GM19239 (cell line): Measurements from ENCODE around the gene VEPH1.

Source experiments
- DNase-seq: peaks from one replicate; pipeline ENCODE4 v3.0.0; 2011; ENCODE audit warnings: low spot score; ENCODE audit not compliant: insufficient read length
- FAIRE-seq: peaks from 2 replicates; lab custom pipeline; 2011; peaks lifted over from hg19 to GRCh38; lab: Jason Lieb, UNC

Gene VEPH1

DNA sequence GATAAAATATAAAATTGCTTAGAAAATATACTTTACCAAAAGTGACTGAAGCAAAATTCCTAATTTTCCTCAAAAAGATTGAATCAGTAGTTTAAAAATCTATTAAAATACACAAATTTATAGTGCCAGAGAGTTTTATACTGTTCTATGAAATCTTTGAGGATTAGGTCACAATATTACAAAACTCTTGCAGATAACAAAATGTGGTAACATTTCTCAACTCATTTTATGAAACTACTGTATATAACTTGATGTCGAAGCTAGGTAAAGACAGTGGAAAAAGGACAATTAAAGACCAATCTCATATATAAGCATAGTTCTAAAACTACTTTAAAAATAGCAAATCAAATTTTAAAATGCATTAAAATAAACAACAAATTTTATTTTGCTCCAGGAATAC lies 15.9 kb downstream of the VEPH1 start:
- no peak for DNase-seq
- FAIRE-seq = no peak

DNA sequence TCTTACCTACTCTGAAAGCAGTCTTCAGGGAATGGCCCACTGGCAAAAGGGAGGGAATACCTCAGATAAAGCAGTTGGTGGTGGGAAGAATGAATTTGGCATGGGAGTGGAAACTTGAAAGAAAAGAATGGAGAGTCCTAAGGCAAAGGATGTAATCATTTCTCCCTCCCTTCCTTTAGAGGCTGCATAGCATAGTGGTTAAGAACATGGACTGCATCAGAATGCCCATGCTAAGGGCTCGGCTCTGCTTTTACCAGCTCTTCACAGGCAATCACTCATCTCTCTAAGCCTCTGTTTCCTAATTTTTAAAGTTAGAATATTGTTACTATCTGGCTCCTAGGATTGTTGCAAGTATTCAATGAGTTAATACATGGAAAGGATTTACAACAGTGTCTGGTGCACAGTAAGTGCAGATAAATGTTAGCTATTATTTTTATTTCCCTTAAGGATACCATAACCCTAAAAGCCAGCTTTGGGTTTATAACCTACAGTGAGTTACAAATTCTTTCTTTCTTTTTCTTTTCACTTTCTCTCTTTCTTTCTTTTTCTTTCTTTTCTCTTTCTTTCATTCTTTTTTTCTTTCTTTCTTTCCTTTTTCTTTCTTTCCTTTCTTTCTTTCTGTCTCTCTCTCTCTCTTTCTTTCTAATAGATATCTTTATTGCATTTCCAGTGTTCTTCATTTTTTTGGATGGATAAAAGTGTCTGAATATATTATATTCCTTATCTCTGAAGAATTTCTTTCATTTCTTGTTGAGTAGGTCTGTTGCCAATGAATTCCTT lies 23.6 kb downstream of the VEPH1 start:
- FAIRE-seq (no peak), DNase-seq (no peak)

DNA sequence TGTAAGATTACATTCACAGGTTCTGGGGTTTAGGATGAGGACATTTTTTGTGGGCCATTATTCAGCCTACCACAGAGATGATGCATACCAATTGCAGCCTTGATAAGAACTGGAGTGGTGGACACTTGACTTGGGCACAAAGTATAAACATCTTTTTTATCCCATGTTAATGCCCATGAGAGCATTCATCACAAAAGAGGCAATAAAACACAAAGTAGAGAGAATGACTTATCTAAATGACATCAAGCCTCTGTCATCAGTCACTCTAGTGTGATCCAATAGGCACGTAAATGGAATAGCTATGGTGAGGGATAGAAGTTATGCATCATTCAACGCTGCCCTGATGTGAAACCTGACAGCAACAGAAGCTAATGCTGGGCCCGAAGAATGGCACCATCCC lies 25.8 kb downstream of the VEPH1 start:
- DNase-seq (no peak), FAIRE-seq (no peak)

DNA sequence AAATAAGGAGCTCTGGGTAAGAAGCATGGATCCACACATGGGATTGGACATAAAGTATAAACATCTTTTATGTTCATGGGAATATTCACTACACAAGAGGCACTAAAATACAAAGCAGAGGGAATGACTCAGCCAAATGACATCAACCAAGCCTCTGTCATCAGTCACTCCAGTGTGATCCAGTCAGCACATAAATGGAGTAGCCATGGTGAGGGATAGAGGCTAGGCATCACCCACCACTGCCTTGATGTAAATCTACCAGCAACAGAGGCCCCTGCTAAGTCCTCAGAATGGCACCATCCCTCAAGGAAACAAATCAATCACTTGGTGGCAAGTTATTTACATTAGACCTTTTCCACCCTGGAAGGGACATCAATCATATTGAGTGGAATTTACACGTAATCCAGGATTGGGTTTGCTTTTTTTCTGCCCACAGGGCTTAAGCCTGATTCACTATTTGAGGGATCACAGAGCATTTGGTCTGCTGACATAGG lies 27.2 kb downstream of the VEPH1 start:
- FAIRE-seq (no peak), DNase-seq (no peak)

DNA sequence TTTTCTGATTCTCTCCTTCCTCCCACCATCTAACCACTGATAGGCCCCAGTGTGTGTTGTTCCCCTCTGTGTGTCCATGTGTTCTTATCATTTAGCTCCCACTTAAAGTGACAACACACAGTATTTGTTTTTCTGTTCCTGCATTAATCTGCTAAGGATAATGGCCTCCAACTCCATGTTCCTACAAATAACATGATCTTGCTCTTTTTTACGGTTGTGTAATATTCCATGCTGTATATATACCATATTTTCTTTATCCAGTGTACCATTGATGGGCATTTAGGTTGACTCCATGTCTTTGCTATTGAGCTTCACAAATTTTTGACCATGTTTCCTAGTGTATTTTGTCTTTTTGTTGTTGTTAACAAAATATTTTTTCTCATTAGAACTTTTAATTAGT lies 30.6 kb downstream of the VEPH1 start:
- FAIRE-seq = no peak
- DNase-seq = no peak

DNA sequence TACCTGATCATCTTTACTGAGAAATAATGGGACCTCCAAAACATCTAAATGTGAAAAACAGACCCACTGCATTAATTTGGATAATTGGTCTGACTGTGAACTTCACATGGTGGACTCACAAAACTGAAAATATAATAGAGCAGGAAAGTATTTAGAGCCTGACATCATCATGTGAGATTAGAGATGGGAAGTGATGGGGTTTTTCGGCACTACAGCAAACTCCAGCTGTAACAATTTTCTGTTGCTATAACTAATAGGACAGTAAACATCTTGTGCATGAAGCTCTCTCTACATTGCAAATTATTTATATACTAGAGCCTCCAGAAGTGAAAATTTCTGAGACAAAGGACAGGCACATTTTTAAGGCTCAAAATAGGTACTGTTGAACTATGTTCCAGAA lies 32.2 kb downstream of the VEPH1 start:
- DNase-seq = no peak
- FAIRE-seq = no peak

DNA sequence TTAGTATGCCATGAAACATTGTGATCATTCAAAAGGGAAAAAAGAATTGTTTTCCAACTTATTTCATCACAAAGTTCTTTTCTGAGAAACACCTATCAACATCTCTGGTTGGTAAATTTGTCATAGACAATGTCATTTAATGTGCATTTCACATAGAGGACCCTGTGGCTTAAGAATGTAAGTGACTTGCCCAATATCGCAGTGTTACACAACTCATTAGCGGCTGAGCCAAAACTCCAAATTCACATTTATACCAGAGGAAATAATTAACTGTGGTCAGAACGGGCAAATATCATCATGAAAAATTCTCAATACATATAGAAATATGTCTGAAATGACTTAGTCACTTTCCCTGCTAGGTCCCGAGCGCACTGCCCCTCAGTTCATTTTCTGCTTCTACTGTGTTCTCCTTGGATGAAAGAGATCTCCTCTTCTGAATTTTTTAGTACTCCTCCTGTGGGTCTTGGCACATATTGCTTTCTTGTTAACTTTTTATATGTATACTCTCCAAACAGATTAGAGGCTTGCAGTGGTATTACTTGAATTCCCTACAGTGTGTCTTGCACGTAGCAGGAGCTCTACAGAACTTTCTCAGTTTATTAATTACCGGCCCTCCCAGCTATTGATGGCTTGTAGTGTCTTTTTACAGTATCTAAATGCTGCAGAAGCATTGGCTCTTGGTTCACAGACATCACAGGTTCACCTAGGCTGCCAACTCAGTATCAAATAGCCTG lies 33.5 kb downstream of the VEPH1 start:
- FAIRE-seq (no peak), DNase-seq (no peak)

DNA sequence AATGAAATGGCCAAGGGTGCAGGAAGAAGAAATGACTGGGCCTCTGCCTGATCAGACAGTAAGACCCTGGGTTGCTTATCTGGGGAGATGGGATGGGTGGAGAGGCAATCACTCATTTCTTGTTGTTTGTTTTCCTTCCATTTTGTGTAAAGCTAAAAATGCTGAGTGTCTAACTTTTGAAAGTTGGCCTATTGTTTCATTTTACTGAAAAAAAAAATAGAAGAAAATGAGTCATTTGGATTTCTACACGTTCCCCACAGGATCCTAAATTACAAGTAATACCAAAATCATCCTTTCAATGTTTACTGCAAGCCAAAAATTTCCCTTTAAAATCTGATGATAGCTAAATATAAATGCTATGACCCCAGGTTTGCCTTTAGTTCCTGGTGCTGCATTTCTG lies 36.0 kb downstream of the VEPH1 start:
- no peak for FAIRE-seq
- no peak for DNase-seq

DNA sequence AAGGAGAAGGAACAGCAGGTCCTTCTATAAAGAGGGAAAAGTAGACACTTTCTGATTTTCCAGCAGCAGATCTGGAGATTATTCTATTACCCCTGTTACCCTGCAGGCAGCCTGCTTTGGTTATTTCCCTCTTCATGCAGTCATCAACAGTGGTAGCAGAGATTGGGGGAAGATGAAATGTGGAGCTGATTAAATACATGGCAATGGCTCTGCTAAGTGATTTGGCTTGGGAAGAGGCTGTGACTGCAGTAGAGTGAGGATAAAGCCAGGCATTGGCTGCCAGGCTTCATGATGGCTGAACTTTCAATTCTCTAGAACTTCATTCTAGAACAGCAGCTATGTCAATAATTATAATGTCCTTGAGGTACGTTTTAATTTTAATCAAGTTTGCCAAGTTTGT lies 37.5 kb downstream of the VEPH1 start:
- DNase-seq = no peak
- no peak for FAIRE-seq

DNA sequence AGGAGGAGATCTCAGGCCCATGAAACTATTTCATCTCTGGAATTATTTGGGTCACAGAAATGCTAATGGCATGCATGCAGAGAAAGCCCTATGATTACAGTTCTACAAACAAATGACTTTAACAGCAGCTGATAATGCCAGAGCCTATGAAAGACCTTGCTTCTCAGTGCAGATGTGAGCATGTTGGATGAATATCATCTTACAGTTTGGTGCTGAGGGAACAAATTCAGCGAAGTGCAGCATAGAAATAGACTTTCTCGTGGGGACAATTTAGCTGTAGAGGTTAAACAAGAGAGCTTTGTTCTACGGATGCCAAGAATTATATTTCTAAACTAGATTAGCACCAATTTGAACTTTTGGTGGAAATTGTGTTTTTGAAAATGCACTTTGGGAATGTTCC lies 38.9 kb downstream of the VEPH1 start:
- FAIRE-seq = no peak
- no peak for DNase-seq

DNA sequence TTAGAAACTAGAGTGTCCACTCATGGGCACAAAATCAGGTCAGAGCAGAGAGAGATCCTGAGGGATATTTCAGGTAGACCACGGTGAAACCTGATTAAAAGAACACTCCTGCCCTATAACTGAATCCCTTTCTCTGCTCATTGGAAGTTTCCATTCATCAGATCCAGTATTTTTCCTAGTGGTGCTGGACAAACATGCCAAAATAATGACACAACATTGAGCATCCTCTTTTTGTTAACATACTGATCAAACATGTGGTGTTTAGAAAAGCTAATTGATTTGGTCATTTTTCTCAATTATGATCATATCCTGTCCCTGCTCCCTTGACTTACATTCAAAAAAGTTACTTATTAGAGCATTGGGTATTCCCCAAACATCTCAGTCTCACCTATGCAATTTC lies 39.4 kb downstream of the VEPH1 start:
- FAIRE-seq = no peak
- DNase-seq = no peak

DNA sequence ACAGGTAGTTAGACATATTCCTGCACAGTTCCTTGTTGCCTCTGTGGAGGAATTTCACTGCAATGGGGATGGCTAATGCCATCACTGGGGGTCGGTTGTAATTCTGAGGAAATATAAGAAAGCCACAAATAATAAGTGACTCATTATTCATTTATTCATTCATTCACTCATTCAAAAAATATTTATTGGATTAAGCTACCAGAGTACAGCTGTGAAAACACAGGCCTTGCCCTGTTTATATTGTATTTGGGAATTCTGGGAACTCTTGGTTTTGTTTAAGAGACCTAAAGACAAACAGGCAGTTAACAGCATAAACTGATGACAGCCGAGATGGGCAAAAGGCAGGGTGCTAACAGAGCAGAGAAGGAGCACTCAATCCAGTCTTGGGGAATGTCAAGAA lies 43.0 kb downstream of the VEPH1 start:
- FAIRE-seq = no peak
- no peak for DNase-seq

DNA sequence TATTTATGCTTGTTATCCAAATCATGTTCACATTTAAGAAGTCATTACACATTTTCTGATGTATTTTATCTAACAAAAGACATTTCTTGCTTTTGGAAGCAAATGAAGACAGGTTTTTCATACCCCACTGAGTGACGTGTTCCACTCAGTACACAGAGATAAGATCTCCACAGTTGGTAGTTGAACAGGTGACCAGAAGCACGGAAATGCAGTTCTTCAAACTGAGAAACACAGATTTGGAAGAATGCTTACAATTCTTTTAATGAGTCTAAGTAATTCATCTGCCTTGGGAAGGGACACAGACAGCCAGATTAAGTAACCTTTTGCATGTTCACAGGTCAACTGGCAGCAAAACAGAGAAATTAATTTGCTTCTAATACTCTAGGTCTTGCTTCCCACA lies 43.5 kb downstream of the VEPH1 start:
- no peak for DNase-seq

DNA sequence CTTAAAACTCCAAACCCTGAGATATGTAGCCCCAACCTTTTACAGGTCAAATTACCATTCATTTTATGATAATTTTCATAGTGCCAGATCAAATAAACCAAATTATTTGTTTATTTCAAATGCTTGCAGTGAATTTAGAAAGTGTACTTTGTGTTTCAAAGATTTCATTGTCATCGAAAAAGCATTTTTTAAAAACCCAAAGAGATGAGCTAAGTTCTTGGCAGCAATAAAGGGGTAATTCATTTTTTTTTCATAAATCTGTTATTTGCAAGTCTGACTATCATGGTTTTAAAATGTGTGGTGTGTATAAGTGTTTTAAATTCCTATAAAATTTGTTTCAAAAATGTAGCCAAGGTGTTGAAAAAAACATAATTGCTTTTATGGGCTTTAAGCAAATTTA lies 49.4 kb downstream of the VEPH1 start:
- no peak for DNase-seq
- no peak for FAIRE-seq

More for the DNA sequence above, 43.5 kb downstream of the VEPH1 start:
- FAIRE-seq = no peak

DNA sequence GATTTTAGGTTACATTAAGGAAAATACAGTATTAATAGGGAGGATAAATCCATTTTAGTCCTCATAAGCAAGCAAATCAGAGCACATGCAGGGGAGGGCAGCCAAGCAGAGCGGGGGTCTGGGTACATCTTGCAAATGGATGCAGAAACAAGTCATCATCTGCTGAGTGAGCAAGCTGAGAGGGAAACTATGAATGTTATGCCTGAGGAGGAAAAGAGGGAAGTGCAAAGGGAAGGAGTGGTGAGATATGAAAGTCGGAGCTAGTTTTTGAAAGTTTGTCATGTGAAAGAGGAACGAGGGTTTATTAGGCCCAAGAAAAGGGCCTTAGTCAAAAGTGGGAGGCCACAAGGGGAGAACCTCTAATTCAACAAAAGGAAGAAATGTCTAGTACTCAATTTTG lies 51.1 kb downstream of the VEPH1 start:
- no peak for FAIRE-seq
- no peak for DNase-seq

DNA sequence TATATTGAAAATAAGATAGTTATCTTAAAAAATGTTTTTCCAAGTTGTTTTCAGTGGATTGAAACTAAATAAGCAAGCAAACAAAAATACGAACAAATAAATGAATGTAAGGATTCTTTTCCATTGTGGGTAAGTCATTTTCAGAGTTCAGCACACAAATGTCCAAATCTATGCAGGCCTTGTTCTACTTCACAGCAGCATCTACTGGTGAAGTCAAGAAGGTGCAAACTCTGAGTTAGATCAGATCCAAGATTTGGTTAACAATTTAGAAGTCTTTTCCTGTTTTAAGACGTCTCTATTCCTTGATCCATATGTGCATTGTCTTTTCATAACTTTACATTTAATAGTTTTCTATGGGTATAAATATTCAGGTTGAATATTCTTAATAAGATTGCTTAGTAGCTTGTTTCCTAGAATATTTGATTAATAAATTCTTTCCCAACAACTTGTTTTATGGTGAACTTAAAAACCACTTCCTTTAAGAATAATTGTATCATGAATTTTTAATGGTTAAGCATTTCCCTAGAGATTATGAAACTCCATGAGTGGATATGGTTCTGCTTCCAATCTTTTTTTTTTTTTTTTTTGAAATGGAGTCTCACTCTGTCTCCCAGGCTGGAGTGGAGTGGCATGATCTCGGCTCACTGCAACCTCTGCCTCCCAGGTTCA lies 56.1 kb downstream of the VEPH1 start:
- DNase-seq (no peak), FAIRE-seq (no peak)

DNA sequence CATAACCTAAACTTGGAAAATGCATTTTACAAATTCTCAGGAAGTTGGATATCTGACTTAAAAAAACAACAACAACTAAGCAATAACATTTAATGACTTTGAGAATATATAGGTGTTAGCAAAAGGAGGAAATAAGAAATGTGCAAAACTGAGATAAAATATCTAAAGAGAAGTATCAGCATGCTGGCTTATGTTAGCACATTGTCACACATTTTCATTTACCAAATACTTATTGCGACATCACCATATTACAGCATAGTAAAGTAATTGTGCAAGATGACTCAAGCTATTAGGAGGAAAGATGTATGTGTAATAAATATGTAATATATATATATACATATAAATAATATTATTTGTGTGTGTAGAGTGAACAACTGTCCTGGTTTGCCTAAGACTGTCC lies 57.4 kb downstream of the VEPH1 start:
- DNase-seq = no peak
- FAIRE-seq = no peak

DNA sequence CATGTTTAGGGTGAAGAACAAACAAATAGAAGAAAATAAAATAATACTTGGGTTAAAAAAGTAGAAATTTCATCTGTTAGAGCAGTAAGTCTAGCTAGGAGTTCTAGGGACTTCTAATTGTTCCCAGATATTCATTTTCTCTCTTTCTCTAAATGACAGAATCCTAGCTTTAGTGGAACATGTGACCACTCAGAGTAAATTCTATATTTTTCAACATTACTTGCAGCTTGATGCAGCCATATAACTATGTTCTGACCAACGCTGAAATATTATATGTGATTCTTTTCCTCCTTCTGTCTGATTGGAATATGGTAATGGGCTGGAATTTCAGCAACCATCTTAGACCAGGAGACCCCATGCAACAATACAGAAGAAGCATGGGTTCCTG lies 58.4 kb downstream of the VEPH1 start:
- no peak for DNase-seq
- no peak for FAIRE-seq

DNA sequence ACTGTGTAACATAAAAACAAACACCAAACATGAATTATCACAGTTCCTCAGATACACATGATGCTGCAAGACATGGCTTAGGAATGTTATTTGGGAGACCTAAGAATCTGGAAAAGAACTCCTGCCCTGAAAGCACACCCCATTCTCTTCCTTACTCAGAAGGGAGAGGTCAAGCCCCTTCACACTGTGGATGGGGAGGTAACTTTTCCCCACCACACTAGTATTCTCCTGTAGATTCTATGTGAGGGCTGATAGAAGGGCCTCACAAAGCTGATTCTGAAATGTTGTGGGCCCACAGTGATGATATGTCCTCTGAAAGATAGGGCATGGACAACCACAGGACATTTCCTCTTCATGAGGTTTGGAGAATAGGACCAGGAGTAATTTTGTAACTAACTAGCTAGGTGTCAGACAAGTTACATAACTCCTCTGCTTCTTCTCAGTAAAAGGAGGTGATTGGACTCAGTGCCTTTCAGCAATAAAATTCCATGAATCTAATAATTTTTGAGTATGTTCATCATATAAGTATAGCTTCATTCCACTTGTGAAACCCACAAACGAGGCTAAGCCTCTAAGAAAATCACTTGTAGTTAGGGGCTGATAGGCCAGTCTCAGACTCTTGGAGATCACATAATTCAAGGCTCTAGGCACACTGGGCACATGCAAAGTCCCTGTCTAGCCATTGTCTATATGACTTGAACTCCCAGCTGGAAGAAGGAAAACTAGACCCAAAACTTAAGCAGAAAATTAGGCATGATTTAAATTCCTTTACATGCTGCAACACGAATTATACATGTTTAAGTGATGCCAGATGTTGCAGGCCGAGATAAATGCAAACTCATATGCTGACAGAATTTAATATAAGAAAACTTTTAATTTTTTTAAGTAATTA lies 59.1 kb downstream of the VEPH1 start:
- FAIRE-seq = no peak
- DNase-seq = no peak

DNA sequence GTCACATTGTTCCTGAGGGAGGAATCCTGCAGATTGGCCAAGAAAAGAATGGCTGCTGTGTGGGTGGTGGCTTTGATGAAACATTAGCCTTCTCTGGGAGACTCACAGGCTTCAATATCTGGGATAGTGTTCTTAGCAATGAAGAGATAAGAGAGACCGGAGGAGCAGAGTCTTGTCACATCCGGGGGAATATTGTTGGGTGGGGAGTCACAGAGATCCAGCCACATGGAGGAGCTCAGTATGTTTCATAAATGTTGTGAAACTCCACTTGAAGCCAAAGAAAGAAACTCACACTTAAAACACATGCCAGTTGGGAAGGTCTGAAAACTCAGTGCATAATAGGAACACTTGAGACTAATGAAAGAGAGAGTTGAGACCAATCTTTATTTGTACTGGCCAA lies 60.5 kb downstream of the VEPH1 start:
- no peak for FAIRE-seq
- DNase-seq = no peak
